ENCODE measurements around the gene CYP4F22. TPM values are rescaled to one million over a fixed set of nuclear protein-coding genes. Genes with fewer than 3 reads are reported as not detected.

Gene CYP4F22
- total and polyA plus RNA-seq, 10 of the 15 experiments (the other 5 are each of a cell fraction or from before 2014, with no cell fraction given): not detected

DNA sequence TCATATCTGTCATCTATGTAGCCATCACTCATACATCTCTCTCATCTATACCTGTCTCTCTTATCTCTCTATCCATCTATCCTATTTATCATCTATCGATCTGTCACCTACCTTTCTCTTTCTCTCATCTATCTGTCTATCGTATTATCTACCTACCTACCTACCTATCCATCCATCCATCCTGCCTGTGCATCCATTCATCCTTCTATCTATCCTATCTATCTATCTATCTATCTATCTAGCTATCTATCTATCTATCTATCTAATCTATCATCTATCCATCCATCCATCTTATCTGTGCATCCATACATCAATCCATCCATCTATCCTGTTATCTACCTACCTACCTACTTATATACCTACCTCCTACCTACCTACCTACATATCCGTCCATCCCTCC lies 62.1 kb downstream of the CYP4F22 start:
- Histone ChIP-seq H4K20me1 (ENCODE audit: control insufficient read depth, insufficient read depth) (no peaks in the 10 kb centered on the region), H3K4me1 (ENCODE audit: control insufficient read depth, insufficient read depth, low read length) (no peaks in the 10 kb centered on the region), H3K79me2 (ENCODE audit: control insufficient read depth, insufficient read depth, low read length) (no peaks in the 10 kb centered on the region), H3K4me2 (ENCODE audit: control insufficient read depth, insufficient read depth) (no peak overlapping the region), H3K9ac (ENCODE audit: control insufficient read depth, insufficient read depth, low read length) (no peak overlapping the region), H3K27ac (ENCODE audit: control insufficient read depth, insufficient read depth) (no peak overlapping the region), H2AFZ (ENCODE audit: control insufficient read depth, low read depth, low read length) (no peak overlapping the region), H3K27me3 (replicated peaks in 1 of 2; ENCODE audit: control insufficient read depth in 2 of 2, insufficient read depth in 2 of 2, low read length in 1 of 2) (no peaks in the 10 kb centered on the region; a peak in 1 of 4 replicates), H3K4me3 (no peak overlapping the region), H3K9me3 (replicated peaks; ENCODE audit: control insufficient read depth, insufficient read depth, low read length) (no peaks in the 10 kb centered on the region), H3K36me3 (ENCODE audit: control insufficient read depth in 2 of 2, insufficient read depth in 2 of 2, low read length in 1 of 2) (no peaks in the 10 kb centered on the region)
- no TSS peak for BruUV-seq (replicated peaks)
- ATAC-seq: no peak
- WGBS (ENCODE audit: insufficient coverage, insufficient replicate concordance, low lambda C conversion rate, missing lambda C conversion rate): 65% methylated on average over 3 of the region's 3 CpGs
- ChIA-PET CTCF (no interaction called here), SMC1A (ENCODE audit: uncharacterized antibody, unreplicated experiment) (no interaction called here), RAD21 (ENCODE audit: unreplicated experiment) (no interaction called here), POLR2A (no interaction called here)
- no peak for DNase-seq (ENCODE audit: low read depth, low spot score)
- TF ChIP-seq, protein P1, sequence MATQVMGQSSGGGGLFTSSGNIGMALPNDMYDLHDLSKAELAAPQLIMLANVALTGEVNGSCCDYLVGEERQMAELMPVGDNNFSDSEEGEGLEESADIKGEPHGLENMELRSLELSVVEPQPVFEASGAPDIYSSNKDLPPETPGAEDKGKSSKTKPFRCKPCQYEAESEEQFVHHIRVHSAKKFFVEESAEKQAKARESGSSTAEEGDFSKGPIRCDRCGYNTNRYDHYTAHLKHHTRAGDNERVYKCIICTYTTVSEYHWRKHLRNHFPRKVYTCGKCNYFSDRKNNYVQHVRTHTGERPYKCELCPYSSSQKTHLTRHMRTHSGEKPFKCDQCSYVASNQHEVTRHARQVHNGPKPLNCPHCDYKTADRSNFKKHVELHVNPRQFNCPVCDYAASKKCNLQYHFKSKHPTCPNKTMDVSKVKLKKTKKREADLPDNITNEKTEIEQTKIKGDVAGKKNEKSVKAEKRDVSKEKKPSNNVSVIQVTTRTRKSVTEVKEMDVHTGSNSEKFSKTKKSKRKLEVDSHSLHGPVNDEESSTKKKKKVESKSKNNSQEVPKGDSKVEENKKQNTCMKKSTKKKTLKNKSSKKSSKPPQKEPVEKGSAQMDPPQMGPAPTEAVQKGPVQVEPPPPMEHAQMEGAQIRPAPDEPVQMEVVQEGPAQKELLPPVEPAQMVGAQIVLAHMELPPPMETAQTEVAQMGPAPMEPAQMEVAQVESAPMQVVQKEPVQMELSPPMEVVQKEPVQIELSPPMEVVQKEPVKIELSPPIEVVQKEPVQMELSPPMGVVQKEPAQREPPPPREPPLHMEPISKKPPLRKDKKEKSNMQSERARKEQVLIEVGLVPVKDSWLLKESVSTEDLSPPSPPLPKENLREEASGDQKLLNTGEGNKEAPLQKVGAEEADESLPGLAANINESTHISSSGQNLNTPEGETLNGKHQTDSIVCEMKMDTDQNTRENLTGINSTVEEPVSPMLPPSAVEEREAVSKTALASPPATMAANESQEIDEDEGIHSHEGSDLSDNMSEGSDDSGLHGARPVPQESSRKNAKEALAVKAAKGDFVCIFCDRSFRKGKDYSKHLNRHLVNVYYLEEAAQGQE (IDR thresholded peaks at IDR 0.05; ENCODE audit: low read depth, low read length): no peak
- TF ChIP-seq CHD2 (IDR thresholded peaks at IDR 0.05; ENCODE audit: borderline replicate concordance, low read depth, low read length) (no peak), ATF7 (IDR thresholded peaks at IDR 0.05; ENCODE audit: low read depth) (no peak)
- intact Hi-C loops (cut with micrococcal nuclease; ENCODE audit: unreplicated experiment) (no loop called here), in situ Hi-C loops (cut with MboI) (no loop called here)
- no peak for FAIRE-seq

DNA sequence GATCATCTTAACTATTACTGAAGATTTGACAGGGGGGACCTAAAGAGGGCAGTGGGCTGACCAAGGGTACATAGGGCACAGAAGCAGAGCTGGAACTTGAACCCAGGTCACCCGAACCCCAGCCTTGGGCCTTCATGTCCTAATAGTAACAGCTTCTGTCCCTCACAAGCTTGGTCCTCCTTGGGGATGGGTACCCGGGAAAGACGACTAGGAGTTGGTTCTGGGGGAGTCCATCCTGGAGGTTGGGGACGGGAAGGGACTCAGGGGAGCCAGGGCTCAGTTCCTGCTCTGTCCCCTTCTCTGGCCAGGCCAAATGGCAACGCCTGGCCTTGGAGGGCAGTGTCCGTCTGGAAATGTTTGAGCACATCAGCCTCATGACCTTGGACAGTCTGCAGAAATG lies 67.1 kb downstream of the CYP4F22 start:
- no TSS peak for BruUV-seq (replicated peaks)
- in situ Hi-C loops (cut with MboI) (no loop called here), intact Hi-C loops (cut with micrococcal nuclease; ENCODE audit: unreplicated experiment) (no loop called here)

More for the DNA sequence above, 67.1 kb downstream of the CYP4F22 start:
- ChIA-PET RAD21 (ENCODE audit: unreplicated experiment) (no interaction called here), CTCF (no interaction called here), SMC1A (ENCODE audit: uncharacterized antibody, unreplicated experiment) (no interaction called here), POLR2A (no interaction called here)
- ATAC-seq (no peak), DNase-seq (ENCODE audit: low read depth, low spot score) (no peak), FAIRE-seq (no peak)
- Histone ChIP-seq H2AFZ (ENCODE audit: control insufficient read depth, low read depth, low read length) (no peak overlapping the region), H3K4me1 (ENCODE audit: control insufficient read depth, insufficient read depth, low read length) (no peaks in the 10 kb centered on the region), H3K4me2 (ENCODE audit: control insufficient read depth, insufficient read depth) (no peak overlapping the region), H3K36me3 (ENCODE audit: control insufficient read depth in 2 of 2, insufficient read depth in 2 of 2, low read length in 1 of 2) (no peaks in the 10 kb centered on the region), H3K9ac (ENCODE audit: control insufficient read depth, insufficient read depth, low read length) (no peak overlapping the region), H3K4me3 (no peak overlapping the region), H3K27ac (ENCODE audit: control insufficient read depth, insufficient read depth) (no peak overlapping the region), H4K20me1 (ENCODE audit: control insufficient read depth, insufficient read depth) (no peaks in the 10 kb centered on the region), H3K9me3 (replicated peaks; ENCODE audit: control insufficient read depth, insufficient read depth, low read length) (no peaks in the 10 kb centered on the region), H3K79me2 (ENCODE audit: control insufficient read depth, insufficient read depth, low read length) (no peaks in the 10 kb centered on the region), H3K27me3 (replicated peaks in 1 of 2; ENCODE audit: control insufficient read depth in 2 of 2, insufficient read depth in 2 of 2, low read length in 1 of 2) (no peaks in the 10 kb centered on the region)
- TF ChIP-seq, protein P2, sequence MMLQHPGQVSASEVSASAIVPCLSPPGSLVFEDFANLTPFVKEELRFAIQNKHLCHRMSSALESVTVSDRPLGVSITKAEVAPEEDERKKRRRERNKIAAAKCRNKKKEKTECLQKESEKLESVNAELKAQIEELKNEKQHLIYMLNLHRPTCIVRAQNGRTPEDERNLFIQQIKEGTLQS (IDR thresholded peaks at IDR 0.05; ENCODE audit: borderline replicate concordance, extremely low read depth, low read depth, low read length): no peak
- no peak for TF ChIP-seq SMARCA5 (IDR thresholded peaks at IDR 0.05)
- no peak for TF ChIP-seq SREBF2 (IDR thresholded peaks at IDR 0.05; ENCODE audit: low read length)
- no peak for TF ChIP-seq BMI1 (IDR thresholded peaks at IDR 0.05; ENCODE audit: borderline replicate concordance)
- no peak for TF ChIP-seq TCF3 (IDR thresholded peaks at IDR 0.05; ENCODE audit: borderline replicate concordance, insufficient read depth, low read depth, low read length)
- TF ChIP-seq, protein P3, sequence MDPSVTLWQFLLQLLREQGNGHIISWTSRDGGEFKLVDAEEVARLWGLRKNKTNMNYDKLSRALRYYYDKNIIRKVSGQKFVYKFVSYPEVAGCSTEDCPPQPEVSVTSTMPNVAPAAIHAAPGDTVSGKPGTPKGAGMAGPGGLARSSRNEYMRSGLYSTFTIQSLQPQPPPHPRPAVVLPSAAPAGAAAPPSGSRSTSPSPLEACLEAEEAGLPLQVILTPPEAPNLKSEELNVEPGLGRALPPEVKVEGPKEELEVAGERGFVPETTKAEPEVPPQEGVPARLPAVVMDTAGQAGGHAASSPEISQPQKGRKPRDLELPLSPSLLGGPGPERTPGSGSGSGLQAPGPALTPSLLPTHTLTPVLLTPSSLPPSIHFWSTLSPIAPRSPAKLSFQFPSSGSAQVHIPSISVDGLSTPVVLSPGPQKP (IDR thresholded peaks at IDR 0.05; ENCODE audit: low read depth, low read length): no peak
- WGBS (ENCODE audit: insufficient coverage, insufficient replicate concordance, low lambda C conversion rate, missing lambda C conversion rate): 2% methylated on average over 6 of the region's 6 CpGs

All from GM12878 (cell line).